Measurements from ENCODE around the gene SDHAF1.
"Not testable (repeated sequence)": the region's sequence is repeated elsewhere in the genome, so short reads cannot be mapped to it uniquely, and the experiment has no call there.

Gene SDHAF1

GRCh38 chr19:35995048-35995993 lies at the start of gene SDHAF1:
Gene SDHAF1 (plus strand): TSS chr19:35995188. CDS start chr19:35995275, 87 bp downstream.
- DNase-seq: peak; percentile 98

GRCh38 chr19:35946203-35946602 lies 48.8 kb upstream of the SDHAF1 start:
- no peak for DNase-seq

DNA sequence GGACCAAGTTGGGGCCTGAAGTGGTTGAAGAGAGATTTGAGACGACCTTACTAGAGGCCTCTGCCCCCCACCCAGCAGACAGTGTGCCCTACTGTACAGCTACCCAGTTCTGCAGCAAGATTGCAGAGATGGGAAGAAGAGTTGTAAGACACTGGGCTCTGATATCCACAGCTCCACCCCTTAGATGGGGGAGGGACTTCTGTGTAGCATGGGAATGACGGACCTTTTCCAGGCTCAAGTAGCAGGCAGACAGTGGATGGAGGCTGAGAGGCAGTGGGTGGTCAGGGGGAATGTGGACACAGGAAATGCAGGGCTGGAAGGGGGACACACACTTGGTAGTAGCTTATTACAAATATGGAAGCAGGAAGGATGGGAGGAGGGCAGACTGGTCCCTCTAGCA lies 45.9 kb upstream of the SDHAF1 start:
- no peak for DNase-seq

DNA sequence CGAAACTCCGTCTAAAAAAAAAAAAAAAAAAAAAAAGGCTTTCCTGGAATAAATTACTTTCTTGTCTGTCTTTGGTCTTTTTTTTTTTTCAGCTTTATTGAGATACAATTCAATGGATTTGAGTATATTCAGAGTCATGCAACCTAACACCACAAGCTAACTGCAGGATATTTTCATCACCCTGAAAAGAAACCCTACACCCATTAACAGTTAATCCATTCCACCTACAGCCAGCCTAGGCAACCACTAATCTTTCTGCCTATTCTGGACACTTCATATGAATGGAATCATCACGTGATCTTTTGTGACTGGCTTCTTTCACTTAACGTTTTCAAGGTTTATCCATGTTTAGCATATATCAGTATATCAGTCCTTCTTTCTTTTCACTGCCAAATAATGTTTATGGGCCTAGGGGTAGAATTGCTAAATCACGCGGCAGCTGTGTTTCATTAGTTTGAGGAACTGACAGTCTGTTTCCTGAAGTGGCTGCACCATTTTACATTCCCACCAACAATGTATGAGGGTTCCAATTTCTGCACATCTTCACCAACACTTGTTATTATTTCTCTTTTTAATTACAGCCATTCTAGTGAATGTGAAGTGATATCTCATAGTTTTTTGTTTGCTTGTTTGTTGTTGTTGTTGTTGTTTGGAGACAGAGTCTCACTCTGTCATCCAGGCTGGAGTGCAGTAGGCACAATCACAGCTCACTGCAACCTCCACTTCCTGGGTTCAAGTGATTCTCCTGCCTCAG lies 38.9 kb upstream of the SDHAF1 start:
- no peak for DNase-seq

DNA sequence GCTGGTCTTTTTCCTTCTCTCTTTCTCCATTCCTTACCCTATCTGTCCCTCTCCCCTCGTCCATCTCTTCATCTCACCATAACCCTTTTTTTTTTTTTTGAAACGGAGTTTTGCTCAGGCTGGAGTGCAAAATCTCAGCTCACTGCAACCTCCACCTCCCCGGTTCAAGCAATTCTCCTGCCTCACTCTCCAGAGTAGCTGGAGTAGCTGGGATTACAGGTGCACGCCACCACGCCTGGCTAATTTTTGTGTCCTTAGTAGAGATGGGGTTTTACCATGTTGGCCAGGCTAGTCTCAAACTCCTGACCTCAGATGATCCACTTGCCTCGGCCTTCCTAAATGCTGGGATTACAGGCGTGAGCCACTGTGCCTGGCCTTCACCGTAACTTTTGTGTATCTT lies 37.6 kb upstream of the SDHAF1 start:
- not testable (repeated sequence) for DNase-seq

- DNase-seq: no peak
These were observed 36.3 kb upstream of the SDHAF1 start for GRCh38 chr19:35958660-35959039.

DNA sequence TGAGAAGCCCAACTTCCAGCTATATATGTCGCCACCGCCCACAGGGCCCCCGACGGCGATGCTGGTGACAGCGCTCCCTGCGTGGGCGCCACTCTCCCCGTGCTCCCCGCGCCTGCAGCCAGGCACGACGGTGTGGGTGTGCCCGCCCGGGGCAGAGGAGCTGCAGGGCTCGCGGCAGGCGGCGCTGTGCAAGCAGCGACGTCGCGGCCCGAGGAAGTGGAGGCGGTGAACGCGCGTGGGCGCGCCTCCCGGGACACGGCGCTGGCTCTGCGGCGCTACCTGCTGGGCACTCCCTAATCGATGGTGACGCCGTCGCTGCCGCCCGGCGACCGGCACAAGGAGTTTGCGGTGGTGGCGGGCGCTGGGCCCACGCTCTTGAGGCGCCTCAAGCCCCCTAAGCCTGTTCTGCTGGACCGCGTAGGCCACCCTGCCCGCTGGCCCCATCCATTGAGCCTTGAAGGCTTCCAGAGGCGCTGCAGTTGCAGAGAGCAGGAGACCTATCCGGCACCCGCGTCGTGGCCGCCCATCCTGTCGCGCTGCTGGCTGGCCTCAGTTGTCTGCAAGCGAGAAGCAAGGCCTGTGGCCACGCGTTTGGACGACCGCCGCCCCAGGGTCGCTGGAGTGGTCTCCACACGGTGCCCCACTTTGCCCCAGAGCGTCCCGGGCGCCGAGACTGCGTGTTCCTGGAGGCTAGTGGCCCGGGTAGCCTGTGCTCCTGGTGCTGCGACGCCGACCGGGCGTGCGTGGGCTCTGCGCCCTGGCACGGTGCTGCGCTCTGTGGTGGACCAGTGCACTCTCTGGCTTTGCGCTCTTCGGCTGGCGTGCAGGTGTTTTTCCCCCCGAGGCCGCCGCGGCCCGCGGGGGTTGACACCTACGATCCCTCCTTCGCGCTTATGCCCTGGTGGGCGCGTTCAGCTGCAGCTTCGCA lies 35.7 kb upstream of the SDHAF1 start:
- DNase-seq: peak; percentile 65

DNA sequence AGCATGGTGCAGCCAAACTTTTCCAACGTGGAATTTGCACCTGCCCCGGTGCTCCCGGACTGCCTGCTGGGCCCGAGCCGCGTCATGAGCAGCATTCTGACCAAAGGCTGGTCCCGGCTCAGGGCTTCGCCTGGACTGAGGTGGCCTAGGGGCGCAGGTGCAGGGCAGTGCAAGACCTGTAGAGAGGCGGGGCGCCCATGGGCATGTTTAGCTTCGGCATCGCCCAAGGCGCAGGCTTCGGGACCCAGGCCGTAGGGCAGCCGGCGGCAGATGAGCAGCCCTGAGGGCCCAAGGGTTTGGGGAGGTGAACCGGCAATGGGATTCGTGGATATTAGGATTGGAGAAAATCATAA lies 35.0 kb upstream of the SDHAF1 start:
- DNase-seq: no peak

DNA sequence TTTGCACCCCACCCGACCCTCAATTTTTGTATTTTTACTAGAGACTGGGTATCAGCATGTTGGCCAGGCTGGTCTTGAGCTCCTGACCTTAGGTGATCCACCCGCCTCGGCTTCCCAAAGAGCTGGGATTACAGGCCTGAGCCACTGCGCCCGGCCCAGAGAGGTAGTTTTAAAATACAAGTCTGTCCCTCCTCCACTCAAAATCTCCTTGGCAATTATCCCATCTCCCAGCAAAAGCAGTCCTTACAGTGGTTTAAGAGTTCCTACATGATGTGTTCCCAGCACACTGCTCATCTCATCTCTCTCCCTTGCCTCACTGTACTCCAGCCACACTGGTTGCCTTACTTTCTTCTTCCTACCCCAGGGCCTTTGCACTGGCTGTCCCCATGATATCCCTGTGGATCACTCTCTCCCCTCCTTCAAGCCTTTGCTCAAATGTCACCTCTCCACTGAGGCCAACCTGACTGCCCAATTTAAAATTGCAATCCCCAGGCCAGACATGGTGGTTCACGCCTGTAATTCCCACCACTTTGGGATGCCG lies 34.5 kb upstream of the SDHAF1 start:
- no peak for DNase-seq

DNA sequence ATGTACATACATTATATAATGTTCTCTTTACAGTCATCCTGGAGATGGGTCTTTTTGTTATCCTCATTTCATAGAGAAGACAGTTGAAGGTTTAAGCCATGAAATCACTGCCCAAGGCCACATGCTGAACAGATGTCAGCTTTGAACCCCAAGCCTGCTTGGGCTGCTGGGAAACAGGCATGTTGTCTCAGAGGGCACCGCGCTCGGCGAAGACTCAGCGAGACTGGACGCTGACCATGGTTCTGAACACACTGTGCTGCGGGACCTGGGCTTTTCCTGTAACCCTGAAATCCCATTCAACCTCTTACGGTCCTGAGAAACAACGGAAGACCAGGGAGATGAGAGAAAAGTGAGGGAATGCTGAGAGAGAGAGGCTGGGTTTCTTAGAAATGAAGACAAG lies 31.5 kb upstream of the SDHAF1 start:
- DNase-seq: peak; percentile 37

DNA sequence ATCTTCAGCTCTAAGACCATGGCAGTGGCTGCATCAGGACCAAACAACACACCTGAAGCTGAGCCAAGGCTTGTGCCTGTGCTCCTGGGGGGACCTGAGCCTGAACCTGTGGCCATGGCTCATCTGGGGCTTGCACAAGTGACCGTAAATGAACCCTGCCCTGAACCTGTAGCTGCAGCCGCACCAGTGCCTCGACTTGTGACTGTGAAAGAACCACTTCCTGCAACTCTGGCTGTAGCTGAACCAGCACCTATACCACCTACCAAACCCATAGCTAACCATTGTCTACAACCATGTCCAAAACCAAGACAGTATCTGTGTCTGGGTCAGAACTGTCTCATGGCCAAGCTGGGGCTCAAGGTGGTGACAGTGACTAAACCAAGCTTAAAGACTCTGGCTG lies 28.2 kb upstream of the SDHAF1 start:
- no peak for DNase-seq

DNA sequence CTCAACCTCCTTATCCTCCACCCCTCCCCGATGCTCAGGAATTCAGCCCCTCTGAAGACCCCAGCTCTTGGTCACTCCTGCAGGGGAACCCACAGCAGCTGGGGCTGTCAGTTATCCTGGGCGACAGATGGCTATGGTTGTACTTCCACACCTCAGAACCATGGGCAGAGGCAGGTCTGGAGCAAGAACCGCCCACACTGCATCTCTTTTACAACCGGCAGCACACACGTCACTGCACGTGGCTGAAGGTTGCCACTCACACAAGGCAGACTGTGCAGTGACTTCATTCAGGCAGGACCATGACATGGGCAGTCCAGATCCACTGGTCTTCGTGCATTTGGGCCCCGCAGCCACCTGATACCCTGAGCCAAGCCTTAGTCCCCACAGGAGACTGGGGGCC lies 21.5 kb upstream of the SDHAF1 start:
- peak; percentile 30 for DNase-seq

- DNase-seq: no peak
These were observed 19.3 kb upstream of the SDHAF1 start for GRCh38 chr19:35975608-35976214.

DNA sequence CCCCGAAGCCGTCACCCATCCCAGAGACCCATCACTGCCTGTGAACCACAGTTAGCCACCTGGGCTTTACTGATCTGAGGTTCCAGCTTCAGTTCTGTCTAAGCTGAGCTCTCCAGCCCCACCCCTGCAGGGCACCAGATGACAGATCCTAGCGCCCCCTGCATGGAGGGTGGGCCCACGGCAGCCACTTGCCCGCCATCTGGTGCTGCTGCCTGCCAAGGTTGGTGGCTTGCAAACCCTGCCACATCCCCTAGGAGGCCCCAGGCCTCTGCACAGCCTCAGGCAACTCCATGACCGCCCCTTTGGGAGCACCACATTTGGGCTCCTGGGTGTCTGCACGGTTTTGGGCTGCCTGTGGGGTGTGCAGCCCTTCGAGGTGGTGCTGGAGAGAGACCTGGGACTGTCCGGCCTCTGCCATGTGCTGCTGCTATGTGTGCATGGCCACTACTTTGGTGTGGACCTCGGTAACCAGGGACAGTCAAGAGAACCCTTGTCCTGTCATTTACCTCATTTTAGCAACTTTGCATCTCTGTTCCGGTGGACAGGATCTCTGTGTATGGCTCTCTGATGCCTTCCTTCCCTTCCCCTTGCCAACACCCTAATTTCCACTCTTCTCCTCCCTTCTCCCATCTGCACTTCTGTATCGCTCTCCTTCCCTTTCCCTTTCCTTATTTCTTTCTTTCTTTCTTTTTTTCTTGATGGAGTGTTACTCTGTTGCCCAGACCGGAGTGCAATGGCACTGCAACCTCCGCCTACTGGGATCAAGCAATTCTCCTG lies 17.4 kb upstream of the SDHAF1 start:
- peak; percentile 10 for DNase-seq

GRCh38 chr19:35978271-35978670 lies 16.7 kb upstream of the SDHAF1 start:
- DNase-seq: no peak

DNA sequence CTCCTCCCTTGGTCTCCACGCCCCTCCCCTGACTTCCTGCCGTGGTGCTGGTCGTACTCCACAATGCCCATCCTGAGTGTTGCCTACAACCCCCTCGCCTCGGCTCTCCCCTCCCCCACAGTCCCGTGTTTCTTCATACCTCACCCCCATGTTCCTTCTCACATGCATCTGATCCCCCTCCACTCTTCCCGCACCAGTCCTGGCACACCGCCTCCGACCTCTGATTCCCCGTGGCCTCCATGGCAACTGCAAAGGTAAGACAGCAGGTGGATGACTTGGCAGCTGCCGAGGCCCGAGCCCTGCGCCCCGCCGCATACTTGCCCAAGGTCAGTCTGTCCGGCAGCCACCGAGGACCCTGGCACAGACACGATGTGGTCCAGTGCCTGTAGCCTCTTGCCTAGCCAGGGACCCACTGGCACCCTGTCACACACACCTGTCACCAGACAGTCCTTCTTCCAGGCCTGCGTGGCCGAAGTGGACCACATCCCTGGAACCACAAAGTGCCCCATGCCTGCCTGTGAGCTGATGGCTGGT lies 16.1 kb upstream of the SDHAF1 start:
- no peak for DNase-seq

- DNase-seq: not testable (repeated sequence)
These were observed 14.0 kb upstream of the SDHAF1 start for GRCh38 chr19:35980997-35981396.

- no peak for DNase-seq
These were observed 11.8 kb upstream of the SDHAF1 start for GRCh38 chr19:35983177-35983576.

- no peak for DNase-seq
These were observed 8.9 kb upstream of the SDHAF1 start for GRCh38 chr19:35986111-35986510.

DNA sequence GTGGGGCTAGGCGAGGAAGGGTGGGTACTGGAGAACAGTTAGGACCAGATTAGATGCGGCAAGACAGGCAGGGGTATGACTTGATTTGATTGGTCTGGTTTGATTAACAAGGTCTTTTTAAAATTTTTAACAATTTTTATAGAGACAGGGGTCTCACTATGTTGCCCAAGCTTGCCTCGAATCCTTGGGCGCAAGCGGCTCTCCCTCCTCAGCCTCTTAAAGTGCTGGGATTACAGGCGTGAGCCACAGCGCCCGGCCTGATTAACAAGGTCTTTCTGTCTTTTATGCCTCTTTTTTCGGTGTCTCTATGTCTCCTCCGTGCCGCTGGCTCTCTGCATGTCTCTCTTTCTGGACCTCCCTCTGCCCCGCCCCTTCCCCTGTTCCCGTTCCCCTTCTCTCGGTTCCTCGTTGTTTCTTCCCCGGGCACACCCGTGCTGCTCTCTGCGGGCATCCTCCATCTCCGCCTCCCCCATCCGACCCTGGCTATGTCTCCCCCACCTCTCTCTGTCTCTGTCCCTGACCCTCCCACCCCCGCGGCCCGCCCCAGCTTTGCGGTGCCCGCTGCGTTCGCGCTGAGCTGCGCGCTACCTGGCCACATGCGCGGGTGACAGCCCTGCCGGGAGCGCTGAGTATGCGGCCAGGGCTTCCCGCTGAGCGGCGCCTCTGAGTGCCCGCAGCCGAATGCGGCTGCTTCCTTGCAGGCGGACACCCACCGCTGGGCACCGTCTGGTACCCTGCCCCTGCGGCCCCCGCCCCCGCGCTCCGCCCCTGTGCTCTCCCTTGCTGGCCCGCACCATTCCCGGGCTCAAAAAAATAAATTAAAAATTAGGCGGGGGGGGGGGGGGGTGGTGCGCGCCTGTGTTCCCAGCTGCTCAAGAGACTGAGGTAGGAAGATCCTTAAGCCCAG lies 8.1 kb upstream of the SDHAF1 start:
- peak; percentile 54 for DNase-seq
